Islet precursor cell (in vitro differentiated cells): Measurements from ENCODE around the gene MYBBP1A.

Experiments used
- DNase-seq: peaks from one replicate; pipeline ENCODE4 v3.0.0-alpha.2; 2018

The MYBBP1A gene

GRCh38 chr17:4515501-4515900 is 39.7 kb downstream of the MYBBP1A start:
- DNase-seq = no peak

- DNase-seq = no peak
Measured at GRCh38 chr17:4514779-4515178, 40.4 kb downstream of the MYBBP1A start.

GRCh38 chr17:4514206-4514605 is 41.0 kb downstream of the MYBBP1A start:
- peak; percentile 96 for DNase-seq

GRCh38 chr17:4513113-4514032 is 41.8 kb downstream of the MYBBP1A start:
- DNase-seq = peak; percentile 68

GRCh38 chr17:4512156-4513112 is 42.8 kb downstream of the MYBBP1A start:
- peak; percentile 67 for DNase-seq

- DNase-seq = peak; percentile 68
Measured at GRCh38 chr17:4511199-4511932, 43.8 kb downstream of the MYBBP1A start.

GRCh38 chr17:4510618-4510941 is 44.6 kb downstream of the MYBBP1A start:
- DNase-seq = no peak

- DNase-seq = no peak
Measured at GRCh38 chr17:4509923-4510617, 45.1 kb downstream of the MYBBP1A start.

- DNase-seq = no peak
Measured at GRCh38 chr17:4509401-4509800, 45.8 kb downstream of the MYBBP1A start.

- no peak for DNase-seq
Measured at GRCh38 chr17:4508207-4508606, 47.0 kb downstream of the MYBBP1A start.

- no peak for DNase-seq
Measured at GRCh38 chr17:4507361-4508111, 47.6 kb downstream of the MYBBP1A start.

- no peak for DNase-seq
Measured at GRCh38 chr17:4506892-4507291, 48.3 kb downstream of the MYBBP1A start.

- DNase-seq = no peak
Measured at GRCh38 chr17:4506175-4506813, 48.9 kb downstream of the MYBBP1A start.

GRCh38 chr17:4505187-4505586 is 50.0 kb downstream of the MYBBP1A start:
- peak; percentile 98 for DNase-seq

- no peak for DNase-seq
Measured at GRCh38 chr17:4504188-4504587, 51.0 kb downstream of the MYBBP1A start.

- DNase-seq = no peak
Measured at GRCh38 chr17:4503283-4504025, 51.7 kb downstream of the MYBBP1A start.

GRCh38 chr17:4502466-4503154 is 52.6 kb downstream of the MYBBP1A start:
- DNase-seq = peak; percentile 89

GRCh38 chr17:4501295-4501949 is 53.8 kb downstream of the MYBBP1A start:
- DNase-seq = no peak

GRCh38 chr17:4500191-4500571 is 55.0 kb downstream of the MYBBP1A start:
- DNase-seq = no peak
